ENCODE results near the gene GCNA. TPM values are rescaled to one million over a fixed set of nuclear protein-coding genes. Genes with fewer than 3 reads are reported as not detected.

Gene GCNA, protein sequence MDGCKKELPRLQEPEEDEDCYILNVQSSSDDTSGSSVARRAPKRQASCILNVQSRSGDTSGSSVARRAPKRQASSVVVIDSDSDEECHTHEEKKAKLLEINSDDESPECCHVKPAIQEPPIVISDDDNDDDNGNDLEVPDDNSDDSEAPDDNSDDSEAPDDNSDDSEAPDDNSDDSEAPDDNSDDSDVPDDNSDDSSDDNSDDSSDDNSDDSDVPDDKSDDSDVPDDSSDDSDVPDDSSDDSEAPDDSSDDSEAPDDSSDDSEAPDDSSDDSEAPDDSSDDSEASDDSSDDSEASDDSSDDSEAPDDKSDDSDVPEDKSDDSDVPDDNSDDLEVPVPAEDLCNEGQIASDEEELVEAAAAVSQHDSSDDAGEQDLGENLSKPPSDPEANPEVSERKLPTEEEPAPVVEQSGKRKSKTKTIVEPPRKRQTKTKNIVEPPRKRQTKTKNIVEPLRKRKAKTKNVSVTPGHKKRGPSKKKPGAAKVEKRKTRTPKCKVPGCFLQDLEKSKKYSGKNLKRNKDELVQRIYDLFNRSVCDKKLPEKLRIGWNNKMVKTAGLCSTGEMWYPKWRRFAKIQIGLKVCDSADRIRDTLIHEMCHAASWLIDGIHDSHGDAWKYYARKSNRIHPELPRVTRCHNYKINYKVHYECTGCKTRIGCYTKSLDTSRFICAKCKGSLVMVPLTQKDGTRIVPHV
- 1 to 10 TPM; 1.6 to 3.1 TPM for total RNA-seq

GRCh38 chrX:71578253-71579135 is at the start of gene GCNA:
GCNA (plus strand) TSS chrX:71578437; CDS start chrX:71580822, 2,385 bp downstream.
- Mint-ChIP-seq H3K4me1 (peaks cover 12% of the 10 kb centered on the region), H3K4me3 (peak within 1 kb of the TSS; percentile 37), H3K27ac (peak within 1 kb of the TSS; percentile 75), H3K9me3 (no peaks in the 10 kb centered on the region), H3K36me3 (peaks cover 41% of the 10 kb centered on the region), H3K27me3 (peaks cover 3% of the 10 kb centered on the region)
- no peak for DNase-seq

DNA sequence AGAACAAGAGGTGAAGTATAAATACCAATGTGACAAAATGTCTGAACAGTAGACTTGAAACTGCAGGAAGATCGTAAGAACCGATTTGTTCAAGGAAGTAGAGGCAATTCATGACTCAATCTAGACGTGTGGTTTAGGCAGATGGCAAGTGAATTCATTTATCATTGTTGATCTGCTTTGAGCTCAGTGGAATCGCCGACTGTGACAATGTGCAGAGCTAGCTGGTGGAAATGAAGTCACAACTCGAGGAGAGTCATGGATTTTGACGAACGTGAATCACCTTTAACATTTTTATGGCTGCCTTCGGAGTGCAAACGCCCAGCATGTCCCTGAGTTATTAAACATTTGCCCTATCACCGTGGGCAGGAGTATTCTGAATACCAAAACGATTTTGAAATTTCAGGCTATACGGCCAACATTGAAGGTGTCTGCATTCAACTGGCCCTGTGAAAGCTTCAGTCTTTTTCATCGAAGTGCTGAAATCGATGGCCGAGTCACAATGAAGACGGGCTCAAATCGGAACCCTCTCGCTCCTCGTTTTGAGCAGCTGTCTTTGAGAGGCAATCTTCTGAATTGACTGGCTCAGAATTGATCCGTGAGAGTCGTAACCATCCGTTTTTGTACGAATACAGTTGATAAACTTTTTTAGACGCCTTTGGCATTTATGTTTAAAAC is 46.0 kb upstream of the GCNA start:
- peak overlapping the region; percentile 96 for H3K4me3 Mint-ChIP-seq
- H3K27ac Mint-ChIP-seq, result peak overlapping the region; percentile 99
- no peaks in the 10 kb centered on the region for H3K27me3 Mint-ChIP-seq
- H3K36me3 Mint-ChIP-seq, result peaks cover 36% of the 10 kb centered on the region
- peaks cover 4% of the 10 kb centered on the region for H3K9me3 Mint-ChIP-seq
- peak; percentile 58 for DNase-seq
- peaks cover 13% of the 10 kb centered on the region for H3K4me1 Mint-ChIP-seq

- Mint-ChIP-seq H3K4me1 (peaks cover 13% of the 10 kb centered on the region), H3K27me3 (no peaks in the 10 kb centered on the region), H3K9me3 (peaks cover 4% of the 10 kb centered on the region), H3K36me3 (peaks cover 41% of the 10 kb centered on the region), H3K4me3 (peak within 1 kb of the TSS; percentile 96), H3K27ac (peak within 1 kb of the TSS; percentile 99)
- peak; percentile 91 for DNase-seq
Measured at GRCh38 chrX:71532753-71533425, 45.3 kb upstream of the GCNA start, which contains the start of gene OGT. OGT (plus strand) TSS chrX:71533104; CDS start chrX:71533300, 196 bp downstream.

DNA sequence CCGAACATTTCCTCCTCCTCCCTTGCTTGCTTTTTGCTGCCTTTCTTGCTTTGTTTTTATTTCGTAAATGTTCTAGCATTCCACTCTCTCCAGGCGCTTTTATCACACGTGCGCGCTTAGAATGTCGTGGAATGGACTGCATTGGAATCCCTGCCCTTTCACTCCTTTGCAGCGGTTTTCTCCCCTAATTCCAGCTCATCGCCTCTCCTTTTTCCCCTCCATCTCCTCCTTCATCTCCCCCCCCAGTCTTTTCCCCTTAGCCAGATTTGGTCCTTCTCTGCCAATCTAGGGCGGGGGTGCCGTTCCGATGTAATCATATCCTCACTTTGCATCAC is 44.8 kb upstream of the GCNA start:
- Mint-ChIP-seq H3K27me3 (no peaks in the 10 kb centered on the region), H3K36me3 (peaks cover 46% of the 10 kb centered on the region), H3K27ac (peak overlapping the region; percentile 99), H3K4me1 (peaks cover 13% of the 10 kb centered on the region), H3K9me3 (peaks cover 4% of the 10 kb centered on the region), H3K4me3 (peak overlapping the region; percentile 96)
- DNase-seq, result no peak

- H3K27me3 Mint-ChIP-seq, result no peaks in the 10 kb centered on the region
- peak overlapping the region; percentile 96 for H3K4me3 Mint-ChIP-seq
- DNase-seq, result peak; percentile 58
- peaks cover 4% of the 10 kb centered on the region for H3K9me3 Mint-ChIP-seq
- H3K36me3 Mint-ChIP-seq, result peaks cover 50% of the 10 kb centered on the region
- H3K27ac Mint-ChIP-seq, result peak overlapping the region; percentile 99
- peaks cover 13% of the 10 kb centered on the region for H3K4me1 Mint-ChIP-seq
Measured at GRCh38 chrX:71533851-71534561, 44.2 kb upstream of the GCNA start.

DNA sequence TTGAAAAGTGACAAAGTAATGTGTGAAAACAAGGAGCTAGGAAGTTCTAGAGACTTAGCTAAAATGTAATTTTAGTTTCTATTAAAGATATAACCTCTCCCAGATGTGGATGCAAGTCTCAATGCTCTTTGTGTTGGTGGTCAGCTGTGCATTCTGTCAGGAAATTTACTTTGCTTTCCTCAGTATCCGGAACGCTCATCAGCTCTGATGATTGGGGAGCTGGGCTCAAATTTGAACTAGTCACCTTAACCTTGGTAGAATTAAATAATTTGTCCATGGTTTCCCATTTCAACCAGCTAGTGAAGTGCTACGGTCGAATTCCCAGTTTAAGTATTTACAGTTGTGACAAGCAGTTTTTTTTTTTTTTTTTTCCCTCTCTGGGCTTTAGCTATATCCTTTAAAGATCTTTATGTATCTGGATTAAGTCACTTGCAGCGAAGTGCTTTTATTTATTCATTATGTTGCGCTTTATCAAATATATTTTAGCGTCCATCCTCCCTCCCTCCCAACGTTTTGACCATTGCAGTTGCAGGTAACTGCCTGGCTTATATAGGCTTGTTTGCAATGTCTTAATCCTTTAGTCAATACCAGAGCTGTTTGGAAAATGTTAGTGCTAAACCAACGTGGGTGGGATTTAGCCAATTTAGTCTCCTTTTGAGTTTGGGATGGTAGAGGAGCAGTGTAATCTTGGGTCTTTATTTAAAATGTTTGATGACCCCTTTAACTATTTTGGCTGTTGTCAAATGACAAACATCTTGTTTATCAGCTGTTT is 43.3 kb upstream of the GCNA start:
- peaks cover 2% of the 10 kb centered on the region for H3K9me3 Mint-ChIP-seq
- no peak for DNase-seq
- peak overlapping the region; percentile 96 for H3K4me3 Mint-ChIP-seq
- peaks cover 56% of the 10 kb centered on the region for H3K36me3 Mint-ChIP-seq
- peak overlapping the region; percentile 99 for H3K27ac Mint-ChIP-seq
- no peaks in the 10 kb centered on the region for H3K27me3 Mint-ChIP-seq
- peaks cover 18% of the 10 kb centered on the region for H3K4me1 Mint-ChIP-seq

GRCh38 chrX:71536285-71536684 is 42.0 kb upstream of the GCNA start:
- H3K4me3 Mint-ChIP-seq, result peak overlapping the region; percentile 75
- peaks cover 23% of the 10 kb centered on the region for H3K4me1 Mint-ChIP-seq
- H3K9me3 Mint-ChIP-seq, result no peaks in the 10 kb centered on the region
- peaks cover 68% of the 10 kb centered on the region for H3K36me3 Mint-ChIP-seq
- peak overlapping the region; percentile 94 for H3K27ac Mint-ChIP-seq
- DNase-seq, result no peak
- H3K27me3 Mint-ChIP-seq, result no peaks in the 10 kb centered on the region

DNA sequence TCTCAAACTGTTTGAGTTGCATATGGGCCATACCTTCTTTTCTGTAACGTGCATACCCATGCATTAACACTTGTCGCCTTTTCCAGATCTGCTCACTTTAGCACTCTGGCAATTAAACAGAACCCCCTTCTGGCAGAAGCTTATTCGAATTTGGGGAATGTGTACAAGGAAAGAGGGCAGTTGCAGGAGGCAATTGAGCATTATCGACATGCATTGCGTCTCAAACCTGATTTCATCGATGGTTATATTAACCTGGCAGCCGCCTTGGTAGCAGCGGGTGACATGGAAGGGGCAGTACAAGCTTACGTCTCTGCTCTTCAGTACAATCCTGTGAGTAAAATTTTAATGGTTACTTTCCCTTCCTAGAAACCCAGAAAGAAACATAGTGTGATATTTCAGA is 40.5 kb upstream of the GCNA start:
- peak overlapping the region; percentile 75 for H3K4me3 Mint-ChIP-seq
- H3K36me3 Mint-ChIP-seq, result peaks cover 82% of the 10 kb centered on the region
- H3K4me1 Mint-ChIP-seq, result peaks cover 27% of the 10 kb centered on the region
- DNase-seq, result no peak
- H3K27me3 Mint-ChIP-seq, result no peaks in the 10 kb centered on the region
- no peaks in the 10 kb centered on the region for H3K9me3 Mint-ChIP-seq
- H3K27ac Mint-ChIP-seq, result peak overlapping the region; percentile 94

DNA sequence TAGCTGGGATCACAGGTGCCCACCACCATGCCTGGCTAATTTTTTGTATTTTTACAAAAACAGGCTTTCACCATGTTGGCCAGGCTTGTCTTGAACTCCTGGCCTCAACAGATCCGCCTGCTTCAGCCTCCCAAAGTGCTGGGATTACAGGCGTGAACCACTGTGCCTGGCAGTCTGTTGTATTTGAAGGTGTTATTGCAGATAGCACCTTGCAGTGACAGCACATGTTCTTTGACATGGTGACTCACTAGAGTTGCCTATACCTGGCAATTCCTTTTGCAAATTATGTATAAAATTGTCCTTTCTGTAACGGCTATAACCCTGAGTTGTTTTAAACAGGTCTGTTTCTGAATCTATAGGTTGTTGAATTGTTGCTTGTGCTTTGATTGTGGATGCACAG is 37.4 kb upstream of the GCNA start:
- Mint-ChIP-seq H3K4me3 (peak overlapping the region; percentile 75), H3K36me3 (peaks cover 84% of the 10 kb centered on the region), H3K9me3 (no peaks in the 10 kb centered on the region), H3K4me1 (peaks cover 49% of the 10 kb centered on the region), H3K27ac (peak overlapping the region; percentile 90), H3K27me3 (no peaks in the 10 kb centered on the region)
- no peak for DNase-seq

- H3K27ac Mint-ChIP-seq, result peak overlapping the region; percentile 90
- H3K4me3 Mint-ChIP-seq, result peak overlapping the region; percentile 75
- H3K4me1 Mint-ChIP-seq, result peaks cover 52% of the 10 kb centered on the region
- H3K9me3 Mint-ChIP-seq, result no peaks in the 10 kb centered on the region
- peaks cover 83% of the 10 kb centered on the region for H3K36me3 Mint-ChIP-seq
- H3K27me3 Mint-ChIP-seq, result no peaks in the 10 kb centered on the region
- DNase-seq, result no peak
Measured at GRCh38 chrX:71541210-71542022, 36.8 kb upstream of the GCNA start.

DNA sequence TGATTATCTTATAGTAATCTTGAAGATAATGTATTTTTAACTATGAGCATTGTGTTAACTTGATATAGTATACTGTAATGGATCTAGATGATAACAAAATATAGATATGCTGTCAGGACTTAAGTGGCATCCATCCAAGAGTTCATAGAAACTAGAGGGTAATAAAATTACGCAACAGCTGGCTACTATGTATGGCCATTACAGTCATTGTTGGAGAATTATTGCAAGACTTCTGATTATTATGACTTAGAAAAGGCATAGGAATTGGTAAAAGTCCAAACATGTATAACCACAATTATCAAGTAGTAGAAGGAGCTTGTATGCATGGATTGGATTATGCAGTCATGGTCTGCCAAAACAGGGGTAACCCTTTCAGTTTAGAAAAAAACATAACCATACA is 35.8 kb upstream of the GCNA start:
- Mint-ChIP-seq H3K27me3 (no peaks in the 10 kb centered on the region), H3K27ac (peak overlapping the region; percentile 90), H3K9me3 (no peaks in the 10 kb centered on the region), H3K4me1 (peaks cover 53% of the 10 kb centered on the region), H3K4me3 (peak overlapping the region; percentile 75), H3K36me3 (peaks cover 82% of the 10 kb centered on the region)
- DNase-seq, result no peak

GRCh38 chrX:71542825-71543224 is 35.4 kb upstream of the GCNA start:
- H3K4me3 Mint-ChIP-seq, result peak overlapping the region; percentile 75
- no peaks in the 10 kb centered on the region for H3K9me3 Mint-ChIP-seq
- no peak for DNase-seq
- peaks cover 80% of the 10 kb centered on the region for H3K36me3 Mint-ChIP-seq
- H3K27me3 Mint-ChIP-seq, result no peaks in the 10 kb centered on the region
- H3K27ac Mint-ChIP-seq, result peak overlapping the region; percentile 90
- peaks cover 55% of the 10 kb centered on the region for H3K4me1 Mint-ChIP-seq
